TTC549 (cell line): ENCODE results near the gene HOXA5.

Source experiments
- FAIRE-seq: peaks from 2 replicates; lab custom pipeline; 2012; peaks lifted over from hg19 to GRCh38; lab: Jason Lieb, UNC

The HOXA5 gene

GRCh38 chr7:27116962-27117886 lies 26.3 kb downstream of the HOXA5 start:
- FAIRE-seq = no peak

GRCh38 chr7:27116031-27116961 lies 27.2 kb downstream of the HOXA5 start:
- no peak for FAIRE-seq

DNA sequence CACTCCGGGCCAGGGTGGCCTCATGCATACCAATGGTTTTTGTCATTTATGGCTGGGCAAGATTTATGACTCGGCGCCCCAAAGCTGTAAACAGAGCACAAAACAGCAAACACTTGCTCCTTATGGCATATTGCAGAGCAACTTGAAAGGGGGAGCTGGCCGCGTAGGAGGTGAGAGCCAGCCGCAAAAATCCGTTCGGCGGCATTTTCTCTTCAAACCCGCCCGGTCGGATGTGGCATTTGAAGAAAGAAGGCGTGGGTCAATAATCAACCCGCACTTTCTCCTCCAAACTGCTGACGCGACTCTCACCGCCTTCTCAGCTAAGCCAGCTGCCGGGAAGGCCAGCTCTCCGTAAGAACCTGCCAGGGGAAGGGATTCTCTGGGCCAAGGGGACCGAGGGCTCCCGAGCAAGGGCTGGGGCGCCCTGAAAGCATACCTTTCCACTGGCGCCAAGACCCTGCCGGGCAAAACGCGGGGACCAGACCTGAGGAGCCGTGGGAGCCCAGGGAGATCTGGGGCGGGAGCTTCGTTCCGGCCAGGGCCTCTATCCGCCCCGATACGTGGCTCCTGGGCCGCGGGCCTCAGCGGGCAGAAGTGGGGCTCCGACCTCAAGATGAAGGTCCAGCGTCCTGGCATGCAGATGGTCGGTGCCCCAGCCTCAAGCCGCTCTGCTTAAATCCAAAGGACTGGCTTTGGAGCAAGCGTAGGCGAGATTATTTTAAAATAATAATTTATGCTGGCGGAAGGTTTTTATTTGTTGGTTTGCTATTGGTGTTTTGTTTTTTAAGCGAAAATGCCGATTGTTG lies 28.1 kb downstream of the HOXA5 start:
- peak; percentile 53 for FAIRE-seq

DNA sequence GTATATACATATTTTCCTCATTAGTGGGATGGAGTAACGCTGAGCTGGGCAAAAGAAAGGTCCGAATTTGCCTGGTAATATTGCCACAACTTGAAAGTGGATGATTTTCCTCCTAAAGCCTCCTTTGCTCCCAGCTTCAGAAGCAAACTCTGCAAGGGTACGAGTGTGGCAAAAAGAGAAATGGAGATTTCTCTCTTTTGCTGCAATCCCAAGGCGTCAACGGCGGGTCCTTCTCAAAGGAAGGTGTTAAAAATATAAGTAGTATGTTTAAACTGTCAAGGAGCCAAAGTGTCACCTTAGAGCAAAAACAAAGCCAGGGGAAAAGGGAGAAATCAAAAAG lies 28.6 kb downstream of the HOXA5 start:
- FAIRE-seq = no peak

GRCh38 chr7:27113991-27114769 lies 29.3 kb downstream of the HOXA5 start:
- no peak for FAIRE-seq

DNA sequence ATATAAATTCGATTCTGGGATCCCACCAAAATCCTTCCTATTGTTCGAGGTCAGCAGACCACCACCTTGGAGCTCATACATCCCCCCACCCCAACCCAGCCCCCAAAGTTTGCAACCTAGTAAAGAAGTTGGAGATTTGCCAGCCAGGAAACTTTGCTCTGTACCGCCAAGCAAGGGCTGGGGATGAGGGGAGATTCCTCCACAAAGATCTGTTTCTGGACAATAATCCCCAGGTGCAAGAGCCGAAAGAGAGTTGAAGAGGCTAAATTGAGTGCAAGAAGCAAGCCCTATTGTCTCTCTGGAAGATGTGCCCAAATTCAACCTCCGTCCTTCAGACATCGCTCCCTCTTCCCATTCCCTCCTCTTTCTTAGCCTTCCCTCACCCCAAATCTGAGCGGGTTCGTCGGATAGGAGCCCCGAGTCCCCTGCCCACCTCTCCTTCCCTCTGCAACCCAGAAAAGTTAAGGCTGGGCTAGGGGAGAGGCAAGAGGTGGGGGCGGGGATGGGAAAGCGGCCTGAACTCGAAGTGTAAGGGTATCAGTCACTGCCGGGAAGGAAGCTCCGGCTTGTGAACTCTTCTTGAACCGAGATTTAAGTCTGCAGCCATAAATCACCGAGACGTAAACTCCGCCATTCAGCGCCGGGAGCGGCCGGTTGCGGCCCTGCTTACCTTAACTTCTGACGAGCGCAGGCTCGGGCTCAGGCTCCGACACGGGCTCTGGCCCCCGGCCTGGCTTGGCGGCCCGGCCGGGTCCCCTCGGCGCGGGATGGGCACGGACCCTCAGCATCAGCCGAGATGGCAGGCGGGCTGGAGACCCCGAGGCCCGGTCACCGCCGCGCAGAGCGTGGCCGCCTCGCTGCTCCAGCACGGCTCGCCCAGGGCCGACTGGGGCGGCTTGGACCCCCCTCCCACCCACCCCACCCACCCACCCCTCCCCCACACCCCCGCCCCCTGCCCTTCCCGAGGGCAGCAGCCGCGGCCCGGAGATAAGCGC lies 30.2 kb downstream of the HOXA5 start:
- no peak for FAIRE-seq

GRCh38 chr7:27112361-27112760 lies 31.1 kb downstream of the HOXA5 start:
- FAIRE-seq = no peak

- no peak for FAIRE-seq
Observed at GRCh38 chr7:27111751-27112277, 31.7 kb downstream of the HOXA5 start.

DNA sequence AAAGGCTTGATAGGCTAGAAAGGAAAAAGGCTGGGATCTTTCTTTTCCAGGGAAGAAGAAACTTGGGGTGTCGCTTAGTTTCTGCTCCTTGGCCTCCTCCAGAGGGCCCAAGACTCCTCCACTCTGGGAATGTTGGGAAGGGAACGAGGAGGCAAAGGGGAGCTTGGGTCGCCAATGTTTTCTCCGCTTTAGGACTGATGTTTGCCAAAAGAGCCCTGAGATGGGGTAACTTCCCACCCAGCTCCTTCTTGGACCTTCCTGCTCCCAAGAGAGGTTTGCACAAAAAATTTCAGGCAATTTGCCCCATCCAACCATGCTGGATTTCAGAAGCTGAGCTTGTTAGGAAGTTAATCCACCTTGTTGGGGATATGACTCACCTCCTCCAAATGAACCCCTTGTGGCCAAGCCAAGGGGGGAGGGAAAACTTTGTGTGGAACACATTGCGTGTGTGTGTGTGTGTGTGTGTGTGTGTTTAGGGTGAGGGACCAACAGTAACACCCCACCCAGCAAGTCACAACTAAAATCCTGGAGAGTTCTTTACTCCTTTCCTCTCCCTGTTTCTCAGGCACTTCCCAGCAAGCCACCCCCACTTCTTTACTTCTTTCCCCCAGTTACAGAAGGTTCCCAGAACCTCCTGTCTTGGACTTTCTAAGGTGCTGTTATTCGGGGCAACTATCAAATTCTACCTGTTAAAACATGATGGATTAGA lies 32.3 kb downstream of the HOXA5 start:
- FAIRE-seq = no peak

- FAIRE-seq = no peak
Observed at GRCh38 chr7:27110186-27111031, 33.1 kb downstream of the HOXA5 start.

GRCh38 chr7:27109466-27110185 lies 33.9 kb downstream of the HOXA5 start:
- FAIRE-seq = no peak

- FAIRE-seq = no peak
Observed at GRCh38 chr7:27108390-27109127, 34.9 kb downstream of the HOXA5 start.

DNA sequence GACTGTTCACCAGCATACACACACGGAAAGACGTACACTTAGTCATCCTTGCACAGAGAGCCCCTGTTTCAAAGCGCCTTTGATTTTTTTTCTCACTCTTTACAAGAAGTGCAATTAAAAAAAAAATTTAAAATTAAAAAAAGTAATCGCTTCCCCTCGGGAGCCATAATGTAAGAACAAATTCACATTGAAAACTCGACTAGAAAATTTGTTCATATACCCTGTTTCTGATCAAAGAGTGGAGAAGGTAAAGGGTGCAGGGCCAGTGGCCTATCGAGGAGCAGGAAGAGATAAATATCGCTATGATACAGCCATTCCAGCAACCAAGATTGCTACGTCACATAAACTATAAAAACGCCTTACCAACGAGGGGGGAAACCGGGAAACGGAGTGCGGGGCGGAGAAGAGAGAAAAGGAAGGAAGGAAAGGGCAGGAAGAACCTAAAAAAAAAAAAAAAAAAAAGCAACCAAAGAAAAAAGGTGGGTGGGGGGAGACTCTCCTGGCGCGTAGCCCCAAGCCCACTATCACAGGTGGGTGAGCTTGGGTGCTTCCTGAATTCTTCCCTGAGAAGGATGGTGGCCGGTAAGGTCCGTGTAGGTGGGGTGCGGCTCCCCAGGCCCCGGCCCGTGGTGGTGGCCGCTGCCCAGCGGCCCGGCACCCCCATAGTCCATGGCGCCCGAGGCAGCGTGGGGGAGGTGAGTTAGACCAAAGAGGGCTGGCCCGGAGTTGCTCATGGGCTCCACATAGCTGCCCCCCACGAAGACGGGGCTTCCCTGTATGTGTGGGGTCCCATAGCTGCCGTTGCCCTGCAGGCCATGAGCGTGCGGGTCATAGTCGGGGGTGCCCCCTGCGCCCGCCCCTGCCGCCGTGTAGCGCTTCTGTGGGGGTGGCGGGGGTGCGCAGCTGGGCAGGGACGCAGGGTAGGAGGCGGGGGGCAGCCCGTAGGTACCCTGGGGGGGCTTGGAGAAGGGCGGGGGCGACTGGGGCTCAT lies 35.8 kb downstream of the HOXA5 start:
- FAIRE-seq = no peak

GRCh38 chr7:27106901-27107240 lies 36.6 kb downstream of the HOXA5 start:
- no peak for FAIRE-seq

DNA sequence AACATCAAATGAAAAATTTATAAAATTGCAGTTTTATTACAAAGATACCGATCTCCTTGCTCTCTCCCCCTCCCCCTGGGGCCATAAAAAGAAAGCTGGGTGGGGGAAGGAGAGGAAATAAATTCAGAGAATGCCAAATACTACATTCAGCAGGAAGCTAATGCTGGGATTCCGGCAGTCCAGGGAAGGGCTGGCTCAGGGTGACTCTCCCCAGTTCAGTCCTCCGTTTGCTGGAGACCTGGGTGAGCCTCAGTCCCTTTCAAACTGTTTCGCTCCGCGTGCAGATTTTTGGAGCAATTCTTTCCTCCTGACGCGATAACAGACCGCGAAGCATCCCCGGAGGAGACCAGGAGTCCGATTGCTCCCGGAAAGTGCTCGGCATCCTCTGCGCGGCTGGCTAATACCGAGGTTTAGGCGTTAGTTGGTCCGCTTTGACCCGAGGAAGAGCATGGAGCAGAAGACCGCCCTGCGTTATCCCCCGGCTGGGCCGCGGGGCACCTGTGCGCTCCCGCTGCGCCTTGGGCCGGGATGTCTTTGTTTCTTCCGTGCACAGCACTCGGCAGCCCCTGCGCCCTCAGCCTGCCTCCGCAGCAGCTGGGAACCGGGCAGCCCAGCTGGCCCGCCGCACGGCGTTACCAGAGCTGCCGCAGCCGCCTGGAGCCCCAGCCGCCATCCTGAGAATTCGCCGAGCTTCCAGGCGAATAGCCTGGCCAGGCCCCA lies 37.1 kb downstream of the HOXA5 start:
- no peak for FAIRE-seq
